Activated naive CD4-positive, alpha-beta T cell treated with anti-CD3 and anti-CD28 coated beads, Interleukin-2, amount 50 U/mL, for 24 hours (primary cell): Measurements from ENCODE around the gene AFAP1L2.

Experiments
- H3K27ac Mint-ChIP-seq: one replicate; pipeline ENCODE4 v1.8.0; 2021; ENCODE audit warnings: mild to moderate bottlenecking, mixed read lengths
- H3K27me3 Mint-ChIP-seq: one replicate; pipeline ENCODE4 v1.8.0; 2021; ENCODE audit warnings: mixed read lengths
- H3K36me3 Mint-ChIP-seq: one replicate; pipeline ENCODE4 v1.8.0; 2021; ENCODE audit warnings: mixed read lengths
- H3K4me1 Mint-ChIP-seq: one replicate; pipeline ENCODE4 v1.8.0; 2021; ENCODE audit warnings: mixed read lengths
- H3K4me3 Mint-ChIP-seq: one replicate; pipeline ENCODE4 v1.8.0; 2021; ENCODE audit warnings: mild to moderate bottlenecking, mixed read lengths
- H3K9me3 Mint-ChIP-seq: one replicate; pipeline ENCODE4 v1.8.0; 2021; ENCODE audit warnings: mixed read lengths

Gene AFAP1L2

DNA sequence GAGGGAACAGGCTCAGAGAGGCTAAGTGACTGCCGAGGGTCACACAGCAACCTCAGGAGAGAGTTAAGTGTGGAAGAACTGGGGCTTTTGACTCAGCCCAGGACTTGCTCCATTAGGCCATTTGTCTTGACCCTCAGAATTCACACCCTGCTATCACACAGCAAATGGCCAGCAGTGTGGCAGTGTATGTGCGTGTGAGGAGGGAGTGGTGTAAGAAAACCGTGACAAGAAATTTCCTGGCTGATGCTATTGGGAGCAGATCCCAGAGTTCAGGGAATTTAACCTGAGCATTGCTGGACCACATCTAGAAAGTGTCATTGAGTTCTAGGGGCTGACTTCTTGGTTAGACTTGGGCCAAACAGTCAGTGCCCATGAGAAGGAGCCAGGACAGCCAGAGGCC lies 146.8 kb downstream of the AFAP1L2 start:
- peaks cover 2% of the 10 kb centered on the region for H3K27me3 Mint-ChIP-seq
- H3K9me3 Mint-ChIP-seq = no peaks in the 10 kb centered on the region
- no peak overlapping the region for H3K4me3 Mint-ChIP-seq
- H3K36me3 Mint-ChIP-seq = no peaks in the 10 kb centered on the region
- H3K4me1 Mint-ChIP-seq = peaks cover 10% of the 10 kb centered on the region
- no peak overlapping the region for H3K27ac Mint-ChIP-seq

DNA sequence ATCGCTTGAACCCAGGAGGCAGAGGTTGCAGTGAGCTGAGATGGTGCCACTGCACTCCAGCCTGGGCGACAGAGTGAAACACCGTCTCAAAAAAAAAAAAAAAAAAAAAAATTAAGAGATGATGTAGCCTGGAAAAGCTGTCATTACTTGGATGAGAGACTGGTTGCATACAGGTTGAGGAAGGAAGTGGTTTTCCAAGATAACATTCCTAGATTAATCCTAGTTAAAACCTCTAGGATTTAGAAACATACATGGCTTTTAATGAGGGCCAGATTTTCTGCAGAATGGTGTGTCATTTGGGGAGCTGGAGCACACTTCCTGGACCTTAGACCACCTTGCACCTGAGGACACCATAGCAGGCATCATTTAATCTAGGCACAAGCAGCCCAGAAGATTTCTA lies 147.5 kb downstream of the AFAP1L2 start:
- no peaks in the 10 kb centered on the region for H3K9me3 Mint-ChIP-seq
- peaks cover 4% of the 10 kb centered on the region for H3K27me3 Mint-ChIP-seq
- peaks cover 10% of the 10 kb centered on the region for H3K4me1 Mint-ChIP-seq
- H3K36me3 Mint-ChIP-seq = no peaks in the 10 kb centered on the region
- no peak overlapping the region for H3K27ac Mint-ChIP-seq
- no peak overlapping the region for H3K4me3 Mint-ChIP-seq

- Mint-ChIP-seq H3K27ac (no peak overlapping the region), H3K4me1 (peaks cover 10% of the 10 kb centered on the region), H3K4me3 (no peak overlapping the region), H3K27me3 (peaks cover 4% of the 10 kb centered on the region), H3K36me3 (no peaks in the 10 kb centered on the region), H3K9me3 (no peaks in the 10 kb centered on the region)
Measured at GRCh38 chr10:114256008-114256765, 148.1 kb downstream of the AFAP1L2 start.

GRCh38 chr10:114255227-114255626 lies 149.1 kb downstream of the AFAP1L2 start:
- H3K4me1 Mint-ChIP-seq = peaks cover 10% of the 10 kb centered on the region
- no peaks in the 10 kb centered on the region for H3K9me3 Mint-ChIP-seq
- H3K36me3 Mint-ChIP-seq = no peaks in the 10 kb centered on the region
- peaks cover 4% of the 10 kb centered on the region for H3K27me3 Mint-ChIP-seq
- H3K27ac Mint-ChIP-seq = no peak overlapping the region
- no peak overlapping the region for H3K4me3 Mint-ChIP-seq

GRCh38 chr10:114252883-114253282 lies 151.4 kb downstream of the AFAP1L2 start:
- no peaks in the 10 kb centered on the region for H3K9me3 Mint-ChIP-seq
- no peak overlapping the region for H3K4me3 Mint-ChIP-seq
- H3K27me3 Mint-ChIP-seq = peaks cover 4% of the 10 kb centered on the region
- no peaks in the 10 kb centered on the region for H3K4me1 Mint-ChIP-seq
- no peaks in the 10 kb centered on the region for H3K36me3 Mint-ChIP-seq
- no peak overlapping the region for H3K27ac Mint-ChIP-seq

DNA sequence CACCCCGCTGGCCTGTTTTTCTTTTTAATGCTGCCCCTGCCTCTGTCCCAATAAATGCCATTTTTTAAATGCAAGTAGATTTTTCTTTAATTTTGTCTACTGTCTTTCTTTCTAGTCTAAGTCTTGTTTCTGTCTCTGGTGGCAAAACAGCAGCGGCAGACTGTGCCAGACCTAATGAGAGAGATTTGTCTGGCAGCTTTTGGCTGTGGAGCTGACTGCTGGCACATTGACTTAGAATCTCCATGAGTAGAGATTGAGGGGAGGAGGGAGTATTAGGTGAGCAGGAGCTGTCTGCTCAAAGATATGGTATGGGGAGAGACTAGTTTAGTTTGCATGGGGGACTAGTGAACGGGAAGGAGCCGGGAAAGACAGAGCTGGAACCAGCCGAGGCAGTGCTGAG lies 152.2 kb downstream of the AFAP1L2 start:
- Mint-ChIP-seq H3K27ac (peak overlapping the region; percentile 15), H3K9me3 (no peaks in the 10 kb centered on the region), H3K4me3 (no peak overlapping the region)

DNA sequence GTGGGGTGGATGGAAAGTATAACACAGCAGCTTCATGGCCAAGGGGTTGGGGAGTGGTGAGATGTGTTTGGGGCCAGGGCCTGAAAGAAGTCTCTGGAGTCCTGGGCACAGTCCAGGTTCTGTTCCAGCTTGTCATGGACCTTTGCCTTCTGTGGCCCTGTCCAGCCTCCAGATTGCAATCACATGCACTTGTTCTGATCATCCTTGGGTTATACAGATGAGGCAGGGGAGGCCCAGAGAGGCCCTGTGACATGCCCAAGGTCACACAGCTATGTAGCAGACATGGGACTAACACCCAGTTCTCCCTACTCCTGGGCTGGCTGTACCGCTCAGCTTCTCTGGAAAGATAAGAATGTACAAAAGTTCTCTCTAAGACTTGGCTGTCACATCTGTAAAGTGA lies 153.6 kb downstream of the AFAP1L2 start:
- Mint-ChIP-seq H3K27me3 (peaks cover 4% of the 10 kb centered on the region), H3K4me1 (no peaks in the 10 kb centered on the region), H3K36me3 (no peaks in the 10 kb centered on the region), H3K27ac (no peak overlapping the region), H3K9me3 (no peaks in the 10 kb centered on the region), H3K4me3 (no peak overlapping the region)

More for the DNA sequence above, 152.2 kb downstream of the AFAP1L2 start:
- peaks cover 4% of the 10 kb centered on the region for H3K27me3 Mint-ChIP-seq
- no peaks in the 10 kb centered on the region for H3K4me1 Mint-ChIP-seq
- no peaks in the 10 kb centered on the region for H3K36me3 Mint-ChIP-seq

- Mint-ChIP-seq H3K4me3 (no peak overlapping the region), H3K27me3 (peaks cover 7% of the 10 kb centered on the region), H3K9me3 (no peaks in the 10 kb centered on the region), H3K27ac (no peak overlapping the region), H3K36me3 (no peaks in the 10 kb centered on the region), H3K4me1 (no peaks in the 10 kb centered on the region)
Measured at GRCh38 chr10:114250236-114250635, 154.1 kb downstream of the AFAP1L2 start.

DNA sequence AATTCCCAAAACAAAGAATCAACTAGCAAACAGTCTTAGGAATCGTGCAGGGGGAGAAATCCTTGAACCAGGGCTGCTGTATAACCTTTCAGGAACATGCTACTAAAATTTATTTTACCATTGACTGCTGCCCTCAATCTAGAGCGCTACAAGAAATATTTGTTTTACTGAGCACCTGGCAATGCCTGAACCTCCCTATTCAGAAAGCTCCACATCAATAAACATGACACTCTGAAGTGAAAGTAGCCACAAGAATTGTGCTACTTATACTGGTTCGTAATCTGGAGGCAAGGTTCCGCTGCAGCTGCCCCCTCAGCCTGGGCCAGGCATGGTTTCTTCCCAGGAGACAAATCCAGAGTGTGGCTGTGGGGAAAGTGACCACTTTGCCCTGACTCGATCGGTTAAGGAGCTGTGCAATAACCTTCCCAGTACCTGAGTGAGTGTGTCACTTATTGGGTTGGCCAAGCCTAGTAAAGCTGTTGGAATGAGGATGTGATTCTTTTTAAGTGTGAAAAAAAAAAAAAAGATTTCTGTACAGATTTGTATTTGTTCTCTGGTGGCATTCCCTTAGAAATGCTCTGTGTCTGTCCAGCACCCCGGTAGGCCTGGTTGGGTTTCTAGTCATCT lies 157.5 kb downstream of the AFAP1L2 start:
- Mint-ChIP-seq H3K27me3 (peaks cover 11% of the 10 kb centered on the region), H3K36me3 (no peaks in the 10 kb centered on the region), H3K27ac (no peak overlapping the region), H3K4me3 (no peak overlapping the region), H3K4me1 (no peaks in the 10 kb centered on the region), H3K9me3 (no peaks in the 10 kb centered on the region)

GRCh38 chr10:114245121-114245791 lies 159.0 kb downstream of the AFAP1L2 start:
- Mint-ChIP-seq H3K4me3 (no peak overlapping the region), H3K9me3 (no peaks in the 10 kb centered on the region), H3K36me3 (no peaks in the 10 kb centered on the region), H3K27me3 (peaks cover 20% of the 10 kb centered on the region), H3K27ac (no peak overlapping the region), H3K4me1 (no peaks in the 10 kb centered on the region)
